Ovary (tissue), 3 donors: ENCODE results near the gene BEND7.

Source experiments
- POLR2A ChIP-seq: fragments of 450-650 bp; IDR thresholded peaks from one replicate; pipeline ENCODE4 v1.6.1; 2017; ENCODE audit warnings: antibody characterized with exemption, mild to moderate bottlenecking, moderate library complexity
- TF ChIP-seq, protein P1 (sequence below), 3 donors: fragments of 450-650 bp in 2 of 3; fragments of 200-600 bp in 1 of 3; IDR thresholded peaks; one replicate each; pipeline versions ENCODE4 v1.5.1 to v1.8.0; 2016 to 2022; ENCODE audit warnings: antibody characterized with exemption in 3 of 3, mild to moderate bottlenecking in 1 of 3
- donor health status: DM: no; HTN: no; CAD: no.

- no peak for TF ChIP-seq POLR2A
- TF ChIP-seq, protein P1, sequence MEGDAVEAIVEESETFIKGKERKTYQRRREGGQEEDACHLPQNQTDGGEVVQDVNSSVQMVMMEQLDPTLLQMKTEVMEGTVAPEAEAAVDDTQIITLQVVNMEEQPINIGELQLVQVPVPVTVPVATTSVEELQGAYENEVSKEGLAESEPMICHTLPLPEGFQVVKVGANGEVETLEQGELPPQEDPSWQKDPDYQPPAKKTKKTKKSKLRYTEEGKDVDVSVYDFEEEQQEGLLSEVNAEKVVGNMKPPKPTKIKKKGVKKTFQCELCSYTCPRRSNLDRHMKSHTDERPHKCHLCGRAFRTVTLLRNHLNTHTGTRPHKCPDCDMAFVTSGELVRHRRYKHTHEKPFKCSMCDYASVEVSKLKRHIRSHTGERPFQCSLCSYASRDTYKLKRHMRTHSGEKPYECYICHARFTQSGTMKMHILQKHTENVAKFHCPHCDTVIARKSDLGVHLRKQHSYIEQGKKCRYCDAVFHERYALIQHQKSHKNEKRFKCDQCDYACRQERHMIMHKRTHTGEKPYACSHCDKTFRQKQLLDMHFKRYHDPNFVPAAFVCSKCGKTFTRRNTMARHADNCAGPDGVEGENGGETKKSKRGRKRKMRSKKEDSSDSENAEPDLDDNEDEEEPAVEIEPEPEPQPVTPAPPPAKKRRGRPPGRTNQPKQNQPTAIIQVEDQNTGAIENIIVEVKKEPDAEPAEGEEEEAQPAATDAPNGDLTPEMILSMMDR (IDR thresholded peaks at IDR 0.05) = no peak
These were observed 11.1 kb downstream of the BEND7 start for GRCh38 chr10:13517675-13518074.
